ENCODE data around the gene HTR2C.

DNA sequence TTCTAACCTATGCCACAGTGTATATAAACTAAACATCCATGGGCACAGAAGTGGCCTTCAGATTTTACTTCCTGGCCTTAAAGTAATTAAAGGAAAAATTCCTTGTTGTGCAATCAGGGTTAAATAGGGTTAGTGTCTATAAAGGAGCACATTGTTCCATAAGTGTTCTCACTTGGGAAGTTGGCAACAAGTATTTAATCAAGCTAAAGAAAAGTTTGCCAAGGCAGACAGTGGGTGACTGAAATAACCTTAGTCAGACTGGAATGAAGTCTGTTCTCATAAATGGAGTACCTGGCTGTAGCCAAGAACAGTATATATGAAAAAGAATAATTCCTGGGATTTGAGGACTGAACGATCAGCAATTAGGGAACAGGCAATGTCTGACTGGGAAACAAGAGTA, 213.6 kb downstream of the HTR2C start:
- TF ChIP-seq, protein P1, sequence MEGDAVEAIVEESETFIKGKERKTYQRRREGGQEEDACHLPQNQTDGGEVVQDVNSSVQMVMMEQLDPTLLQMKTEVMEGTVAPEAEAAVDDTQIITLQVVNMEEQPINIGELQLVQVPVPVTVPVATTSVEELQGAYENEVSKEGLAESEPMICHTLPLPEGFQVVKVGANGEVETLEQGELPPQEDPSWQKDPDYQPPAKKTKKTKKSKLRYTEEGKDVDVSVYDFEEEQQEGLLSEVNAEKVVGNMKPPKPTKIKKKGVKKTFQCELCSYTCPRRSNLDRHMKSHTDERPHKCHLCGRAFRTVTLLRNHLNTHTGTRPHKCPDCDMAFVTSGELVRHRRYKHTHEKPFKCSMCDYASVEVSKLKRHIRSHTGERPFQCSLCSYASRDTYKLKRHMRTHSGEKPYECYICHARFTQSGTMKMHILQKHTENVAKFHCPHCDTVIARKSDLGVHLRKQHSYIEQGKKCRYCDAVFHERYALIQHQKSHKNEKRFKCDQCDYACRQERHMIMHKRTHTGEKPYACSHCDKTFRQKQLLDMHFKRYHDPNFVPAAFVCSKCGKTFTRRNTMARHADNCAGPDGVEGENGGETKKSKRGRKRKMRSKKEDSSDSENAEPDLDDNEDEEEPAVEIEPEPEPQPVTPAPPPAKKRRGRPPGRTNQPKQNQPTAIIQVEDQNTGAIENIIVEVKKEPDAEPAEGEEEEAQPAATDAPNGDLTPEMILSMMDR (IDR thresholded peaks at IDR 0.05; ENCODE audit: low read depth, low read length, missing input control): no peak
- no peak for TF ChIP-seq JUND (IDR thresholded peaks at IDR 0.05)
- TF ChIP-seq, protein P2, sequence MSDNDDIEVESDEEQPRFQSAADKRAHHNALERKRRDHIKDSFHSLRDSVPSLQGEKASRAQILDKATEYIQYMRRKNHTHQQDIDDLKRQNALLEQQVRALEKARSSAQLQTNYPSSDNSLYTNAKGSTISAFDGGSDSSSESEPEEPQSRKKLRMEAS (IDR thresholded peaks at IDR 0.05): no peak
- no peak for TF ChIP-seq TAF1 (conservative IDR thresholded peaks at IDR 0.05)

Measured in liver (tissue), 3 donors.